NCI-H82 treated with DMSO at 0.1 percent for 48 hours (cell line): ENCODE data around the gene ID2.
A peak's percentile ranks its signal among the peaks of the same experiment; 100 is the strongest.

Experiments used
- DNase-seq: peaks from one replicate; lab custom pipeline; 2025; ENCODE audit not compliant: unreplicated experiment; lab: John Stamatoyannopoulos, UW

ID2 gene, protein sequence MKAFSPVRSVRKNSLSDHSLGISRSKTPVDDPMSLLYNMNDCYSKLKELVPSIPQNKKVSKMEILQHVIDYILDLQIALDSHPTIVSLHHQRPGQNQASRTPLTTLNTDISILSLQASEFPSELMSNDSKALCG

DNA sequence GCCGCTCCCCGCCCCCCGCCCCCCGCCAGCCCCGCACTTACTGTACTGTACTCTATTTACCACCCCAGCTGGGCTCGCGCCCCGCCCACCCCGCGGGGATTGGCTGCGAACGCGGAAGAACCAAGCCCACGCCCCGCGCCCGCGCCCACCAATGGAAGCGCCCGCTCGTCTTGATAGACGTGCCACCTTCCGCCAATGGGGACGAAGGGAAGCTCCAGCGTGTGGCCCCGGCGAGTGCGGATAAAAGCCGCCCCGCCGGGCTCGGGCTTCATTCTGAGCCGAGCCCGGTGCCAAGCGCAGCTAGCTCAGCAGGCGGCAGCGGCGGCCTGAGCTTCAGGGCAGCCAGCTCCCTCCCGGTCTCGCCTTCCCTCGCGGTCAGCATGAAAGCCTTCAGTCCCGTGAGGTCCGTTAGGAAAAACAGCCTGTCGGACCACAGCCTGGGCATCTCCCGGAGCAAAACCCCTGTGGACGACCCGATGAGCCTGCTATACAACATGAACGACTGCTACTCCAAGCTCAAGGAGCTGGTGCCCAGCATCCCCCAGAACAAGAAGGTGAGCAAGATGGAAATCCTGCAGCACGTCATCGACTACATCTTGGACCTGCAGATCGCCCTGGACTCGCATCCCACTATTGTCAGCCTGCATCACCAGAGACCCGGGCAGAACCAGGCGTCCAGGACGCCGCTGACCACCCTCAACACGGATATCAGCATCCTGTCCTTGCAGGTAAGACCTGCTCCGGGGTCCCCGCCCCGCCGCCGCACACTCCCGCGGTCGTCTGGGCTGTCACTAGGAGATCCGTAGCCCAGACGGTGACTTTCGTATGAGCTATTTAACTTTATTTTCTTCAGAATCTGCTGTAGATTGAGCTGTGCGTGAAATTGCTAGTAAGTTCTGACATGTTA lies at the start of gene ID2:
ID2 (plus strand) TSS at position 271 of the 907 bp plus-strand sequence; CDS start at position 381, 110 bp downstream.
- peak; percentile 92 for DNase-seq

DNA sequence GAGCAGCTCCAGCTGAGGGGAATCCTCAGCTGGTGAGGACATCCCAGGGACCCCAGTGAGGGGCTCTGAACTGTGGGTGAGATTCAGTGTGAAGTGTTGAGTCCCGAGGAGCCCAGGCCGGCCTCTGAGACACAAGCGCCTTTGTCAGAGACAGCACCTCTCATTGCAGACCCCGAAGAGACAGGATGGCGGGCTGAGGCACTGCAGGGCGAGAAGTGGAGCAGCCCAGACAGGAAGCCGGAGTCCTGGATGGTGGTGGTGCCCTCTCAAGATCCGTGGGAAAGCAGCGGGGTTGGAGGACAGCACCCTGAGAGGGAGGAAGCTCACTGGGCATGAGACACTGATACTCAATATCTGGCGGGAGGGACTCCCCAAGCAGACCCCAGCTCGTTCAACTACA lies 49.1 kb upstream of the ID2 start:
- no peak for DNase-seq

GRCh38 chr2:8633186-8633734 lies 48.6 kb upstream of the ID2 start:
- DNase-seq: no peak

DNA sequence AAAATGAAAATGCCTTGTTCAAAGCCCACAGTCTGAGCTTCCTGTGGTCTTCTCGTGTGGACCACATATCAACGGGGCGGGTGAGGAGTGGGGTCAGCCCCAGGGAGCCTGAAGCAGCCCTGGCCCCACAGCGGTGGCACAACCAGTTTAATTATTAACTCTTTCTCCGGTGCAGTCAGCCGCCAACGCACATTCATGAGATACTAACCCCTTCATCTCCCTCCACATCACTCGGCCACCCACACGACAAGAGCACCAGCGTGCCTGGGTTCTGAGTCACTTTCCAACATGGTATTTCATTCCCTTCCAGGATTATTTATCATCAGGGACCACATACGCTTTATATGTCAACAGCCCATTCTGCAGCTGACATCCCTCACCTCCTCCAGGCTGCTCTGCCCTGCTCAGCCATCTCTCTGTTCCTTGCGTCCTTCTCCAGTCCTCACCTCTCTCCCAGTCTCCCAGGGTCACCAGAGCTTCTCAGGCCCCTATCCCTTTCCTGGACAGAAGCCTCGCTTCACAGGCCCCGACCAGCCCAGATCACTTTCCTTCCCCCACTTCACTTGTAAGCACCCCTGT lies 48.0 kb upstream of the ID2 start:
- no peak for DNase-seq

GRCh38 chr2:8634466-8635172 lies 47.2 kb upstream of the ID2 start:
- no peak for DNase-seq

DNA sequence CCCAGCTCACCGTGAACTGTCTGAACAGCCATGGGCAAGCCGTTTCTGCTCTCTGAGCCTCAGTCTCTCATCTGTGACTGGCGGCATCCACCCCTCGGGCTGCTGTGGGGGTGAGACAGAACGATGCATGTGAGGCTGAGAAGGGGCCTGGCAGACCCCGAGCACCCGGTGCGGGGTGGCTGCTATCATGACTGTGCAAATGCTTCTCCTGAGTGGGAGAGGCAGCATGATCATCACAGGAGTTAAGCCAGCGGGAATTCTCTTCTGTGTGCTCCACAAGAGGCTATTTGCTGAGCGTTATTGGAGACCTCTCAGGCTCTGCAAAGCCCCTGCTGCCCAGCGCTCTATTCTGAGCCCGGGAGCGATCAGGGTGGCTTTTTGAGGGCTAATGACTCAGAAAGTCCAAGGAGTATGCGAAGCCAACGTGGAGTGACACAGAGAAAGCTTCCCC lies 45.8 kb upstream of the ID2 start:
- no peak for DNase-seq

- DNase-seq: no peak
Measured at GRCh38 chr2:8636721-8637636, 44.9 kb upstream of the ID2 start.

DNA sequence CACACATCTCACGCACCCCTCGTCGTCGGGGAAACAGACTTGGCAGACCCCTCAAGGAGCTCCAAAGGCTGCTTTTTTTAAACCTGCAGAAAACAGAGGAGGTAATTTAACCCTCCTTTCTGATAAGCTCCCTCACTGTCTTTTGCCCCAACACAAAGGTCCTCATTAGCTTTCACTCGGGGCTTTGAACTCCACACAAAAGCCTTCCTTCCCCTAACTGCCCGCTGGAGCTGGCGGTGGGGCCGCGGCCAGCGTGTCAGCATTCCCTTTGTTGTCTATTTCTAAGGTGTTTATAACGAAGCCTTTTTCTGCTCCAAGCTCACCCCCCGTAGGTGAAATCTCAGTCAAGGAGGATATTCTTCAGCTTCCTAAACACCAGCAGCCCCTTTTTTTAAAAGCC lies 43.5 kb upstream of the ID2 start:
- DNase-seq: no peak

GRCh38 chr2:8639122-8639635 lies 42.7 kb upstream of the ID2 start:
- DNase-seq: no peak

- no peak for DNase-seq
Measured at GRCh38 chr2:8640498-8640897, 41.4 kb upstream of the ID2 start.

DNA sequence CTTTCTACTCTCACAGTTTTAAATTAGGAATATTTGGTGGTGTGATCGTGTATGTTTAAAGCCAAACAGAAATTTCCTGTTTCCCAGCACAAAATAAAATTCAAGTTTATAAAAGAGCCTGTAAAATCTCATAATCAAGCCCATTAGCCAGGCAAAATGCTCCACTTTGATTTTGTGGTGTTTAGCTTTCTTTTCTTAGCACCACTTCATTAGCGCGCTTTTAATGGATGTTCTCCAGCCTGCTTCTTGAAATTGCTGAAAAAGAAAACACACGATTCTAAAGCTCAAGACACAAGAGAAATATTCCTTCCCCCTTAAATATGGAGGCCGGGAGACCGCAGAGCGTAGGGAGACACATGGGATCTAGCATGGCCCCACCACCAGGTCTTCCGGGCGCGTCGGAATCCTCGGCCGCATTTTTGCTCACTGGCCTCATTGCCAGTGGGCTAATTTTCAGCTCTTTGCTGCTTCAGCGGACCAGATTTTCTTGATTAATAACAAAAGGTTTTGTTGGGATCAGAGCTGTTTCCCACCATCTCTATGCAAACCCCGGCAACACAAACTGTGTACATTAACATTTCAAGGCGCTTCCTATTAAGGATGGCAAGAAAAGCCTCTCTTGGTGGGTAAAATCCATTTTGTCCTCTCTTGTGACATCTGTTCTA lies 40.4 kb upstream of the ID2 start:
- DNase-seq: no peak

DNA sequence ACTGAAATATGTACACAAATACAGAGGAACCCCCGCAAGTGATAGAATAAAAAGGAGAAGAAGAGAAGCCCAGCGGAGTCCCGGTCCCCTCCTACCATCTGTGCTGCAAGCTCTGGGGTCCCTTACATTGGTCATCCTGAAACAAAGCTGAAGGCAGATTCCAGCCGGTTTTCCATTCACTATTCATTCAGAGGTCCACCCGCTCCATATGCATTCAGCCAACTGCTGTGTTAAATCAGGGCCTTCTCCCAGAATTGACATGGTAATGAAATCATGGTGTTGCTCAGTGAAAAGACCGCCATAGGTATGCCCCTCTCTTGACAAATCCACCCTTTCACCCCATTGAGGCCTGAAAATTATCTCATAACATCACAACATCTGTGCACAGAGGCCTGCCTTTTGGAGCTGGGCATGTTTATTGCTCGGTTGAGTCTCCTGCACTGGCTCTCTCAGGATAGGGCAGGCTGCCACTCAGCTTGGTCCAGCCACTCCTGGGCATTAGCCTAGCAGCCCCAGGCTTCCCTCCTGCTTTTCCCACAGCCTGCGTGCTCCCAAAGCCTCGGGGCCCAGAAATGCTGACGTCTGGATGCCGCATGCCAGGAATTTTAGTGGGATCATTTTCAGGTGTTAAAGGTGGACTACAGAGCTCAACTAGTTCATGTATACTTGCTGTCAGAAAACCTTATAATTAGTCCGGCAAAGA lies 39.3 kb upstream of the ID2 start:
- no peak for DNase-seq

DNA sequence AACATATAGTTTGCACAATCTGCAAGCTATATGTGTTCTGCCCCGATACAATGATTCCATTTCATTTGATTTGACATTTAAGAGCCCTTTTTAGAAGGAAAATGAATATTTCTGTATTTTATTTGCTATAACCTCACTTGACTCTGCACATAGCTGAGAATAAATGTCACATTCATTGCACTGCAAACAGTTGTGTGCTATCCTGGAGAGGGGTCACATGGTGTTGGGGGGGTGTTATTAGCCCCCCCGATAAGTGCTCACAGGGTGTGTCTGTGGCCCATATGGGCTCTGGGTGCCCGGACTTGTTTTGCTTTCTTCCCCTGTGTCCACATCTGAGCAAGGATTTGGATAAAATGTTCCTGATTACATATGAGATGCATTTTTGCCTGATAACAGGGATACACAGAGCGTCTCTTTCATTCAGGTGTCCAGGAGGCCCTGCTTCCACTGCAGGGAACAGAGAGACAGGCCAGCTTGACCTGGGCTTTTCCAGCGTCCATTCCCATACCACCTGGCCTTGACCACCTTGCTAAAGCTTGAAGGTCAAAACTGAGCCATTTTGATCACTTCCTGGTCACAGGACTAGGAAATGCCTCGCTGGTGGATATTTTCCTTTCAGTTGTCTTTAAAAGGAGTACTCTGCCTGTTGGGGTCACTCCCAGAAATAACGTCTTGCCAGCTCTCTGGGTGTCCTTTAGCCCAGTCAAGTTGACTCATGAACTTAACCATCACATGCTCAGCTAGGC lies 38.4 kb upstream of the ID2 start:
- DNase-seq: no peak

- DNase-seq: no peak
Measured at GRCh38 chr2:8643996-8644356, 37.9 kb upstream of the ID2 start.

DNA sequence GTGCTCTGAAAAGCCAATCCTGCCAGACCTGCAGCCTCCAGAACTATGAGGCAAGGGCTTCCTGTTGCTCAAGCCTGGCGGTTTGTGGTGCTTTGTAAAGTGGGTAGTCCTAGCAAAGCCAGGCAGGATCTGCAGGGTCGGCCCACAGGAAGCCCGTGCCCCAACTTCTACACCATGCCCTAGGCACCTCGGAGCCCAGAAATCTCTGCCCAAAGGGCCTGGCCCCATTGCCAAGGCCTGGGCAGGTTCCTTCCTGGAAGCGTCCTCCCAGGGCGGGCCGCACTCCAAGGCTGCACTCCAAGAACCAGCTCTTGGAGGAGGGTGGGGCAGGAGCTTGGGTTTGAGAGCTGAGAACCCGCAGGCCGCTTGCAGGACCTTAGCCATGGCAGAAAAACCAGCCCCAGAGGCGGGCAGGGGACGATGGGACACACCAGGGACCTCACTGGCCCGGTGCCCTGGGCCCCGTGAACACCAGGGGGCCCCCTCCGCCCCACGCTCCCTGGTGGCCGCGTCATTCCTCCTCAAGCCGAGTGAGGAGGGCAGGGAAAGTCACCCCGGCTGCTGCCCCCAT lies 37.2 kb upstream of the ID2 start:
- no peak for DNase-seq

DNA sequence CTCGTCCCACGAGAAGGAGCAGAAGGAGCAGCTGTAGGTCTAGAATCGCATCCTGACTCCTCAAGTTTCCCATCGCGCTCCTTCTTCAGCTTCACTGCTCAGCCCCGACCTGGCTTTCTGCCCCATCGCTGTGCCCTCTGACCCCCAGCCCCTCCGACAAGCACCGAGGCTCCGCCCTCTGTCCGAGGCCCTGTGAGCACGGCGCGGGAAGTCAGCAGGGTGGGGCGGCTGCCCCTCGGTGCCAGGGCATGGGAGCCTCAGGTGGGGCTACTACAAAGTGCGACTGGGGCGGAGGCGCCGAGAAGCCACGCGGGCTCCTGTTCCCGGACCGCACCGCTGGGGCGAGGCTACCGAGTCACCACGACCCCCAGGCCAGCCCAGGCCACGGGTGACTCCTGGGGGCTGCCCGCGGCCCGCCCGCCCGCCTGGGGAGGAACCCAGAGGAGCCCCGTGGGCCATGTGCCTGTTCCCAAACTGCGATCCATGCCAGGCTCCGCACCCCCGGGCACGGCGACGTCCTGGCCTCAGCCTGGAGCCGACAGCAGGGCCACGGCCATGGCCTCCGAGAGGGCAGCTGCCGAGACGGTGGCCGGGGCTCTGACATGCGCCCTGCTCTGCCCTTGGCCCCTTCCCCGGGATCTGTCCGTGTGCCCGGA lies 36.6 kb upstream of the ID2 start:
- no peak for DNase-seq

DNA sequence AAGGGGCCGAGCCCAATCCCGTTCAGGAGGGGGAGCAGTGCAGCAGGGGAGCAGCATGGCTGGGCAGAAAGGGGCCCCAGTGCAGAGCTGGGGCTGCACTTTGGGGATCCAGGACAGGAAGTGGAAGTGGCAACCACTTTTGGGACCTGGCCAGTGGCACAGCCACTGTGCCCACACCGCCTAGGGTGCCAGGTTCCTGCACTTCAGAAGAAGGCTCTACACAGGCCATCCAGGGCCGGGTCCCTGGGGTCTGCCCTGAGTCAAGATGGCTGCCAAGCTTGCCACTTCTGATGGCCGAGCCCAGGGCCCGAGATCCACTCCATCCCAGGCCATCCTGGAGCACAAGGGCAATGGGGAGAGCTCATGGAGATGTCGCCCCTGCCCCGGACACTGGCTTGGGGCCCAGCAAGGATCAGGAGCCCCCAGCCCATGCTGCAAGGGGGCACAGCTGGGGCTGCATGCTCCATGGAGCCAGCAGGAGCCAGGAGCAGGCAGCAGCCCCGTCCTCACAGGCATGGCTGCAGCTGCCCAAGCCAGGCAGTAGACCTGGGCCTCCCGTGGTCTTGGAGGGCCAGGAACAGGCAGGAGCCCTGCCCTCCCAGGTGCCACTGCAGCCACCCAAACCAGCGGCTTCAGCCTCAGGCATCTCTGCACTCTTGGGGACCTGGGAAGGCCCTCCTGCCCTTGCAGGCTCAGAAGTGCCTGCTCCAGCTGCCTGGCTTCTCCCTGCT lies 35.0 kb upstream of the ID2 start:
- DNase-seq: no peak
